Keratinocyte (primary cell): ENCODE measurements around the gene ZNF74.

Experiments used
- CTCF ChIP-seq, 3 experiments: IDR thresholded peaks in 1 of 3; conservative IDR thresholded peaks in 1 of 3; optimal IDR thresholded peaks in 1 of 3; 2 replicates in 2 of 3; 3 replicates in 1 of 3; pipeline versions ENCODE3 to v1.5.1; 2011; ENCODE audit warnings: low read length in 3 of 3, mild to moderate bottlenecking in 3 of 3, moderate library complexity in 2 of 3, control low read depth in 1 of 3, inconsistent platforms in 1 of 3; ENCODE audit not compliant: insufficient read depth in 2 of 3; ENCODE audit errors: extremely low read depth in 1 of 3
- EZH2 ChIP-seq: IDR thresholded peaks from one replicate; pipeline ENCODE4 v1.6.1; 2012; ENCODE audit warnings: inconsistent platforms, mild to moderate bottlenecking, low read length, moderate library complexity

GRCh38 chr22:20427945-20428417, 34.0 kb downstream of the ZNF74 start:
- TF ChIP-seq CTCF (optimal IDR thresholded peaks at IDR 0.05 in 1 of 3, IDR thresholded peaks at IDR 0.05 in 1 of 3, conservative IDR thresholded peaks at IDR 0.05 in 1 of 3; ENCODE audit: extremely low read depth in 1 of 3, insufficient read depth in 2 of 3, low read length in 3 of 3) (no peak), EZH2 (no peak)
